Activated T-cell treated with anti-CD3 and anti-CD28 coated beads for 24 hours (primary cell): Measurements from ENCODE around the gene DSTYK.

ENCODE experiments used
- DNase-seq: peaks from one replicate; pipeline ENCODE4 v3.0.0-alpha.2; 2020; ENCODE audit warnings: low read depth

Gene DSTYK

GRCh38 chr1:205128050-205128449, 83.5 kb downstream of the DSTYK start:
- DNase-seq = no peak

- no peak for DNase-seq
Observed at GRCh38 chr1:205127646-205128045, 83.9 kb downstream of the DSTYK start.

GRCh38 chr1:205124726-205125125, 86.8 kb downstream of the DSTYK start:
- DNase-seq = no peak

GRCh38 chr1:205122489-205122882, 89.0 kb downstream of the DSTYK start:
- no peak for DNase-seq

GRCh38 chr1:205121660-205122488, 89.6 kb downstream of the DSTYK start, which contains the start of gene RBBP5:
Gene RBBP5 (minus strand): TSS chr1:205121978. CDS start chr1:205121873, 105 bp downstream.
- DNase-seq = peak; percentile 91

GRCh38 chr1:205118752-205119151, 92.8 kb downstream of the DSTYK start:
- DNase-seq = no peak

- no peak for DNase-seq
Observed at GRCh38 chr1:205111354-205111753, 100.1 kb downstream of the DSTYK start.

GRCh38 chr1:205109711-205110110, 101.8 kb downstream of the DSTYK start:
- no peak for DNase-seq

- no peak for DNase-seq
Observed at GRCh38 chr1:205109269-205109668, 102.2 kb downstream of the DSTYK start.

GRCh38 chr1:205108464-205108863, 103.0 kb downstream of the DSTYK start:
- DNase-seq = no peak

- no peak for DNase-seq
Observed at GRCh38 chr1:205107327-205107726, 104.2 kb downstream of the DSTYK start.

GRCh38 chr1:205102404-205102803, 109.1 kb downstream of the DSTYK start:
- no peak for DNase-seq

- DNase-seq = no peak
Observed at GRCh38 chr1:205098242-205098641, 113.3 kb downstream of the DSTYK start.

- DNase-seq = no peak
Observed at GRCh38 chr1:205095422-205095821, 116.1 kb downstream of the DSTYK start.
